NCI-H1417 (cell line): ENCODE measurements around the gene LEMD2.

Experiments used
- DNase-seq, 3 experiments: peaks; one replicate each; lab custom pipeline; 2025; lab: John Stamatoyannopoulos, UW

Gene LEMD2

GRCh38 chr6:33738879-33739278 is 50.1 kb downstream of the LEMD2 start:
- DNase-seq: no peak

- no peak for DNase-seq
Observed at GRCh38 chr6:33738153-33738552, 50.8 kb downstream of the LEMD2 start.

GRCh38 chr6:33737267-33738026 is 51.5 kb downstream of the LEMD2 start:
- no peak for DNase-seq

GRCh38 chr6:33735216-33735615 is 53.7 kb downstream of the LEMD2 start:
- DNase-seq: no peak

GRCh38 chr6:33733709-33734007 is 55.3 kb downstream of the LEMD2 start:
- DNase-seq: no peak

- no peak for DNase-seq
Observed at GRCh38 chr6:33732817-33733708, 55.9 kb downstream of the LEMD2 start.

GRCh38 chr6:33732385-33732784 is 56.5 kb downstream of the LEMD2 start:
- DNase-seq: no peak

- no peak for DNase-seq
Observed at GRCh38 chr6:33731751-33732282, 57.1 kb downstream of the LEMD2 start.

- DNase-seq: no peak
Observed at GRCh38 chr6:33731035-33731434, 57.9 kb downstream of the LEMD2 start.

- DNase-seq: no peak
Observed at GRCh38 chr6:33730611-33731010, 58.3 kb downstream of the LEMD2 start.

- DNase-seq: no peak
Observed at GRCh38 chr6:33729059-33729458, 59.9 kb downstream of the LEMD2 start.

- DNase-seq: no peak
Observed at GRCh38 chr6:33728438-33728837, 60.5 kb downstream of the LEMD2 start.

GRCh38 chr6:33727932-33728331 is 61.0 kb downstream of the LEMD2 start:
- DNase-seq: no peak

- peak in 1 of 3 experiments; percentile 31 for DNase-seq
Observed at GRCh38 chr6:33727126-33727525, 61.8 kb downstream of the LEMD2 start.

- DNase-seq: no peak
Observed at GRCh38 chr6:33726696-33727095, 62.2 kb downstream of the LEMD2 start.

GRCh38 chr6:33725891-33726673 is 62.8 kb downstream of the LEMD2 start:
- no peak for DNase-seq

- no peak for DNase-seq
Observed at GRCh38 chr6:33725222-33725621, 63.7 kb downstream of the LEMD2 start.

- DNase-seq: peak in 1 of 3 experiments; percentile 20
Observed at GRCh38 chr6:33724102-33725023, 64.6 kb downstream of the LEMD2 start.

- no peak for DNase-seq
Observed at GRCh38 chr6:33723371-33724085, 65.4 kb downstream of the LEMD2 start.

GRCh38 chr6:33722103-33722623 is 66.8 kb downstream of the LEMD2 start:
- no peak for DNase-seq
